Cerebellar nuclear complex (tissue), 1 donor: Measurements from ENCODE around the gene TLE1.
"Not testable (repeated sequence)": the region's sequence is repeated elsewhere in the genome, so short reads cannot be mapped to it uniquely, and the experiment has no call there.

ENCODE experiments used
- DNase-seq, 2 experiments: peaks; one replicate each; lab custom pipeline; 2025; lab: John Stamatoyannopoulos, UW

The TLE1 gene

GRCh38 chr9:81689343-81690175 is at the start of gene TLE1:
Gene TLE1, minus strand, starts transcription at chr9:81689547. Its CDS starts 1,307 bp downstream, at chr9:81688240.
- peak; percentile 98 to 99 for DNase-seq

GRCh38 chr9:81737871-81738507 is 48.6 kb upstream of the TLE1 start:
- no peak for DNase-seq

- not testable (repeated sequence) for DNase-seq
Observed at GRCh38 chr9:81730498-81730897, 41.2 kb upstream of the TLE1 start.

DNA sequence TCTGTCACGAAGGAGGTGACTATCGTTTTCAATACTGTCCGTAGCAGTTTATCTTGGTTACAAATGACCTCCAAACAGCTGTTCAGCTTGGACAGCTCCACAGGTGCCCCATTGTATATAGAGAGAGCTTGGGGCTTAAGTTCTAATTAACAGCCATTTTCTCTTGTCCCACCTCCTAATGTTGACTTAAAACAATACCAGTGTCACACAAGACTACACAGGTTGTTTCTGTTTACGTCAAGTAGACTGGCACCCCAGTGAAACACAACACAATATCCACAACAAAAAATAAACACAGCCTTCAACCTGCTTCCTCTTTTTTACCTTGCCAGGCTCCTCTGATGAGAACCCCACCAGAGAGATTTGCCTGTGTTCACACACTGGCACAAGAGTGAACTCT is 39.8 kb upstream of the TLE1 start:
- no peak for DNase-seq

- no peak for DNase-seq
Observed at GRCh38 chr9:81724242-81724889, 35.0 kb upstream of the TLE1 start.

DNA sequence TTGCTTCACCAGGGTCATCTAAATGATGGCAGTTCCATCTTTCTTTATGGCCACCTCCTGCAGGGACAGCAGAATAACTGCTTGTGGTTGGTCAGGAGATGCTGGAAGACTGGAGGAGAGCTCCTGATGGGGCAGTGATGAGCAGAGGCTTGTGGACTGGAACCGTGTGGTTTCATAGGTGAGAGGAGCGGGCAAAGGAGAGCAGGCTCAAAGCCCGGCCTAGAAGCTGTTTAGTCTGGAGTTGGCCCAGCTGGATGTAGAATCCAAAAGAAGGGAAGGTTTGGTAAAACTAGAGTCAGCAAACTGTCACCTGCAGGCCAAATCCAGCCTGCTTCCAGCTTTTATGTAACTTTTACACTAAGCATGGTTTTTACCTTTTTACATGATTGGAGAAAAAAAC is 32.9 kb upstream of the TLE1 start:
- DNase-seq: no peak

GRCh38 chr9:81720450-81721086 is 31.2 kb upstream of the TLE1 start:
- no peak for DNase-seq

DNA sequence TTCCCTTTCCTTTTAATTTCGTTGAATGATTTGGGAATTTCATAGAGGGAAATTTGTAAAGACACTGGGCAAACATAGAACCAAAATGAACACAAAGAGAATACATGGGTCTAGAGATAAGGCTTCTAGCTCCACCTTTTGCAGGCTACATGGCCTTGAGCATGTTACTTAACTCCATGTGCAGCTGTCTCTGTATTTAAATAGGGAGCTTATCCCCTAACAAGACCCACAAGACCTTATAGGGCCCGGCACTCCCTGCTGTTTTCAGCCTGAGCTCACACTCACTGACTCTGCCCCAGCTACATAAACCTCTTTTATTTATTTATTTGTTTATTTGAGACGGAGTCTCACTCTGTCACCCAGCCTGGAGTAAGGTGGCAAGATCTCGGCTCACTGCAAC is 30.6 kb upstream of the TLE1 start:
- DNase-seq: no peak

DNA sequence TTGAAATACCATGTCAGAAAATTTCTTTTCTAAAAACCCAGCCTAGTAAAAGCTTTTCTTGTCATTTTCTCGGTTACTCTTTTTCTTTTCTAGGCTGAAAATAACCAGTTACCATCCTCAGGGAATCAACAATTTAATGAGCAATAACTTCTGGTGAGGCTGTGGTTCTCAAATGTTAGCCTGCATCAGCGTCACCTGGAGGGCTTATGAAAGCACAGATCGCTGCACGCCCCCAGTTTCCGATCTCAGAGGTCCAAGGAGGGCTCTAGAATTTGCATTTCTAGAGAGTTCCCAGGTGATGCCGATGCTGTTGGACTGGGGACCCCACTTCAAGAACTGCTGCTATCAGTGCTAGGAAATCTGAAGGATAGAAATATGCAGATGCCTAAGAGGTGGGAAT is 28.9 kb upstream of the TLE1 start:
- no peak for DNase-seq

DNA sequence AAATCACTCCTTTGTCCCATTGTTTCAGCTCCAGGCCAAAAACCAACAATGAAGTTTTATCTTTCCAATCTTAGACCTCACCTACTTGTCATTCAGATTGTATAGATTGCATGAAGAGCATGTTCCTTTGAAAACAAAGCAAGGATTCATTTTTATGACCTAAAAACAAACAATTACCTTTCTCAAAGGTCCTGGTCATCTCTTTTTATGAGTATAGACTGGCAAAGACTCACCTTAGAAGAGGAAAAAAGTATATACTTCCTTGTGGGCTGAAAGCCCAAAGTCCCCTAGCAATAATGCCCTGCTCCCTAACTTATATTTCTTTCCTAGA is 28.4 kb upstream of the TLE1 start:
- DNase-seq: no peak

DNA sequence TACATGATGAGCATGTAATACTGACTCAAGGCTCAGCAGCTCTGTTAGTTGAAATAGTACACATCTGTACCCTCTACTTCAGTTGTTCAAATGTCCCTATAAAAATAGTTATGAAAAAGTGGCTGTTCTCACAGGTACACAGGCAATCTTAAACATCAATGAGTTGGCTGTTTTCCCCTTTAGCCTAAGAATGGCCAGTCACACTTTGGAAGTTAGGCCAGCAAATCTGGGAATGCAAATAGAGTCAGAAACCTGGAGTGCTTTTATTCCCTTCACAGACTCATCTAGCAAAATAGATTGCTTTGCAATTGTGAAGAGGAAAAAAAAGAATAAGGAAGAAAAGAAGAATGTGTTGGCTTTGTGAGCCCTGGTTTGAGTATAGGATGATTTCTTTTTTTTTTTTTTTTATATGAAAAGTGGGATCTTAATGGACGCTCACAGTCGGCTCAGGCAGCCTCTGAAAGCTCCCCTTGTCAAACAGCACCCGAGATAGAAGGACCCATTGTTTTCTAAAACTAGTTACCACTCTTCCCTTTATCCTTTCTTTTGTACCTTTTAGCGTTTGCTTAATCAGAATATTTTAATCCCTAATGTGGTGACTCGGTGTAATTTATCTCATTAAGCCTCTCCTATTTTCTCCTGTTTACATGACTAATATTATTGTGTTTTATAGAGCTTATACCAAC is 27.9 kb upstream of the TLE1 start:
- DNase-seq: no peak

DNA sequence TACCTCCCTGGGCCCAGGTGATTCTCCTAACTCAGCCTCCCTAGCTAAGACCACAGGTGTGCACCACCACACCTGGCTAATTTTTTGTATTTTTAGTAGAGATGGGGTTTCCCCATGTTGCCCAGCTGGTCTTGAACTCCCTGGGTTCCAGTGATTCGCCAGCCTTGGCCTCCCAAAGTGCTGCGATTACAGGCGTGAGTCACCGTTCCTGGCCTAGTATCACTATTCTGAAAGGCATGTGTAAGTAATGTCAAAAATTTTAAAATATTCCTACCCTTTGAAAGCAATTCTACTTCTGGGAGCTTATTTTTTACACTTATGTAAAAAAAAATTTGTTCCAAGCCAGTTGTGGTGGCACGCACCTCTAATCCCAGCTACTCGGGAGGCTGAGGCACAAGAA is 27.1 kb upstream of the TLE1 start:
- DNase-seq: no peak

DNA sequence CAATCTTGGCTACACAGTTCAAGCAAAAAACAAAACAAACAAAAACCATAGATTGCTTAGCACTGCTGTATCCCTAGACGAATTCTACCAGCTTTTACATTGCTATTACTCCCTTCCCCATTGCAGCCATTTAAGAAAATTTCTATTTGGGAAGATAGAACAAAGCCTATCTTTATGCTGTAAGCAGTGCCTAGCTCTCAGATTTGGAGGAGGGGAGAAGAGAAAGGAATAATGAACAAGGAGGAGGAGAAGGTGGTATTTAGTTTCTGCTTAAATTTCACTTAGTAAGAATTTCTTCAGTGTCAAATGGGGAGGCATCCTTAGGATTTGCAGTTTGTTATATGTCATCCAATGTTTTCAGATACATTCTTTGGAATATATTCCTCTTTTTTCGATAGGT is 16.2 kb upstream of the TLE1 start:
- DNase-seq: no peak

GRCh38 chr9:81694541-81694940 is 5.2 kb upstream of the TLE1 start:
- DNase-seq: no peak

- DNase-seq: no peak
Observed at GRCh38 chr9:81693671-81694378, 4.5 kb upstream of the TLE1 start.

DNA sequence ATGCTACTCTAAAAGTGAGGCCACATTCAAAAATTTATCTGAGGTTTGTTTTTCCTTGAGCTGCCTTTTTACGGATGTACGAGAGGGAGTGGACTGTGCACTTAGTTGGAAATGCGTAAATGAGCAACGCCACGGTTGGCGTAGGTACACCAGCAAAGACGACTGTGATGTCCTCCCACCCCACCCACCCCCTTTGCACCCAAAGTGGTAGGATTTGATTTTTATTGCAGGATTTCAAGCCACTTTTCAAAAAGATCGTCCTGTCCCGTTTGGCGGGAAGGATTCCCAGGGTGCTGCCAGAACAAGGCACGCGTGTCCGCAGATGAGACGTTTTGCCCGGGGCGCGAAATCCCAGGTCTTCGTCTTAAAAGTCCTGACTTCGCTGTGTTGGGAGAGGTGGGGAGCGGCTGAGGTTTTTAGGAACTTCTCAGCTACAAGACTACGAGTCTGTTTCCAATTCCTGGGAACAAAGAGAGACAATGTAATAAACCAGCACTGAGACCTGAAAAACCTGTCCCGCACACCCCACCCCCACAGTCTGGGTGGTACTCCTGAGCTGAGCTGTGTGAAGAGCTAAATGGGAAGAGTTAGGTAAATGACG is 1.0 kb upstream of the TLE1 start:
- DNase-seq: no peak

- not testable (repeated sequence) for DNase-seq
Observed at GRCh38 chr9:81689093-81689342, 329 bp downstream of the TLE1 start.

GRCh38 chr9:81688262-81689092 is 870 bp downstream of the TLE1 start:
- not testable (repeated sequence) for DNase-seq

DNA sequence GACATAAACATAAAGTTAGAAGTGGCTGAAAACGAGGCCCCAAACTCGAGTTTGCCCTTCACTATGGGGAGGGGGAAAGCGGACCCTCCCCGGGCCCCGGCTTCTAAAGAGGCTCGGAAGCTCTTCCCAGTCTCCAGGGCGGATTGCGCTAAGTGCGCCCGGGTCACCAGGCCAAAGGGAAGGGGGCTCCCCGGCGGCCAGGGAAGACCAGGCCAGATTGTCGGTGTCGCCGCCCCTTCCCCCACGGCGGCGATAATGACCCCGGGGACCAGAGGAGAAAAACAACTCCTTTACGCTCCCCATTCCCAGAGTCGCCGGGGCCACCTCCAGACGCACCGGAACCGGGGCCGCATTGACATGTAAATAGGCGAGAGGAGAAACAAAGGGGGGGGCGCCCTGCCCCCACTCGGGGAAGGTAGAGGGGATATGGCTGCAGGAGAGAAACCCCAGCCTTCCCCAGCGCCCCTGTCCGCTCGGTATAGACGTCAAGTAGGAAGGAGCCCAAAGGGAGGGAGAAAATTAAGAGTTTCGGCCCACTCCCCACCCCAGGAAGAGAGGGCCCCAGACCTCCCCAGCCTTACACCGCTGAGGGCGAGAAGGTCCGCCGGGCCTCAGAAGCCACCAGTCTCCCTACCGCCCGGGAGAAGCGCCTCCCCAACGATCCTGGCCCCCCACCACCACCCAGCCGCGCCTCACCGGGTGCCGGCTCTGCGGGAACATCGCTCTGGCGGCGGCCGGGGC is 1.7 kb downstream of the TLE1 start:
- DNase-seq: no peak
